Calu3 (cell line): ENCODE data around the gene CREBBP. TPM values are rescaled to one million over a fixed set of nuclear protein-coding genes. Genes with fewer than 3 reads are reported as not detected.

Source experiments
- BruUV-seq: library from RNA; stranded (reverse); fragments of 400-500 nt; replicated peaks from 2 replicates; lab custom pipeline; 2021; lab: Mats Ljungman, UMichigan
- CTCF ChIA-PET: fragments of 300-600 bp; sonication (Branson Sonifier 250); formaldehyde crosslinking; loops from one replicate; lab custom pipeline; 2022; ENCODE audit warnings: antibody characterized with exemption; lab: Charles Lee
- DNase-seq: peaks from one replicate; pipeline ENCODE4 v3.0.0; 2022
- H3K27ac Mint-ChIP-seq: one replicate; pipeline ENCODE4 v1.8.0; 2022; ENCODE audit warnings: mixed read lengths; ENCODE audit not compliant: unreplicated experiment
- H3K27me3 Mint-ChIP-seq: one replicate; pipeline ENCODE4 v1.8.0; 2022; ENCODE audit warnings: mixed read lengths; ENCODE audit not compliant: unreplicated experiment
- H3K36me3 Mint-ChIP-seq: one replicate; pipeline ENCODE4 v1.8.0; 2022; ENCODE audit warnings: mild to moderate bottlenecking, moderate library complexity, mixed read lengths; ENCODE audit not compliant: insufficient read depth, unreplicated experiment
- H3K4me1 Mint-ChIP-seq: one replicate; pipeline ENCODE4 v1.8.0; 2022; ENCODE audit warnings: mild to moderate bottlenecking, low read depth, mixed read lengths; ENCODE audit not compliant: unreplicated experiment
- H3K4me3 Mint-ChIP-seq: one replicate; pipeline ENCODE4 v1.8.0; 2022; ENCODE audit warnings: mild to moderate bottlenecking, low read depth, moderate library complexity, mixed read lengths; ENCODE audit not compliant: unreplicated experiment
- H3K9me3 Mint-ChIP-seq: one replicate; pipeline ENCODE4 v1.8.0; 2022; ENCODE audit warnings: low read depth, mixed read lengths; ENCODE audit not compliant: unreplicated experiment
- CTCF ChIP-seq: fragments of 200-600 bp; IDR thresholded peaks from one replicate; pipeline ENCODE4 v1.8.0; 2022; ENCODE audit warnings: antibody characterized with exemption; ENCODE audit not compliant: unreplicated experiment
- intact Hi-C: fragments of 100-400 bp; cut with micrococcal nuclease; formaldehyde crosslinking; loops from one replicate; pipeline ENCODE4 v1.10.0; 2022; ENCODE audit not compliant: unreplicated experiment
- total RNA-seq: library from RNA; stranded (reverse); gene quantifications from 2 replicates; pipeline ENCODE4 v1.2.3, GENCODE V29; 2022

The CREBBP gene
- total RNA-seq, 1 experiment from 2014 or later: 91.0 TPM

- no peak for TF ChIP-seq CTCF
- CTCF ChIA-PET: interaction anchor here (0.5 kb wide), 1 partner anchor 89 kb away, joined by 3 read pairs; no protein-coding TSS in a partner anchor
- Mint-ChIP-seq H3K4me1 (peaks cover 11% of the 10 kb centered on the region), H3K27ac (no peak overlapping the region), H3K27me3 (no peaks in the 10 kb centered on the region), H3K9me3 (no peaks in the 10 kb centered on the region), H3K4me3 (no peak overlapping the region), H3K36me3 (peaks cover 51% of the 10 kb centered on the region)
- DNase-seq: no peak
- BruUV-seq: no TSS peak
- intact Hi-C loops: loop anchor here (5.0 to 10.0 kb wide), 2 partner anchors 65 to 188 kb away; no protein-coding TSS in a partner anchor
Measured at GRCh38 chr16:3689731-3690130, 190.8 kb downstream of the CREBBP start.

GRCh38 chr16:3687792-3688191, 192.7 kb downstream of the CREBBP start:
- H3K27me3 Mint-ChIP-seq: no peaks in the 10 kb centered on the region
- BruUV-seq: no TSS peak
- H3K27ac Mint-ChIP-seq: no peak overlapping the region
- peaks cover 9% of the 10 kb centered on the region for H3K4me1 Mint-ChIP-seq
- H3K9me3 Mint-ChIP-seq: no peaks in the 10 kb centered on the region
- no peak overlapping the region for H3K4me3 Mint-ChIP-seq
- no peak for DNase-seq
- no peak for TF ChIP-seq CTCF
- CTCF ChIA-PET: interaction anchor here (0.6 kb wide), 1 partner anchor 328 kb away, joined by 3 read pairs; no protein-coding TSS in a partner anchor
- intact Hi-C loops: no loop called here
- H3K36me3 Mint-ChIP-seq: peaks cover 58% of the 10 kb centered on the region

GRCh38 chr16:3687021-3687420, 193.5 kb downstream of the CREBBP start:
- no peak overlapping the region for H3K4me3 Mint-ChIP-seq
- no TSS peak for BruUV-seq
- CTCF ChIA-PET: interaction anchor here (0.6 kb wide), 1 partner anchor 327 kb away, joined by 3 read pairs; no protein-coding TSS in a partner anchor
- intact Hi-C loops: no loop called here
- no peaks in the 10 kb centered on the region for H3K9me3 Mint-ChIP-seq
- no peak overlapping the region for H3K27ac Mint-ChIP-seq
- peaks cover 64% of the 10 kb centered on the region for H3K36me3 Mint-ChIP-seq
- peaks cover 9% of the 10 kb centered on the region for H3K4me1 Mint-ChIP-seq
- no peaks in the 10 kb centered on the region for H3K27me3 Mint-ChIP-seq
- TF ChIP-seq CTCF: no peak
- DNase-seq: no peak

- H3K4me3 Mint-ChIP-seq: no peak overlapping the region
- BruUV-seq: no TSS peak
- peaks cover 56% of the 10 kb centered on the region for H3K36me3 Mint-ChIP-seq
- DNase-seq: no peak
- H3K4me1 Mint-ChIP-seq: no peaks in the 10 kb centered on the region
- CTCF ChIA-PET: no interaction called here
- no peaks in the 10 kb centered on the region for H3K27me3 Mint-ChIP-seq
- H3K9me3 Mint-ChIP-seq: no peaks in the 10 kb centered on the region
- TF ChIP-seq CTCF: no peak
- H3K27ac Mint-ChIP-seq: no peak overlapping the region
- intact Hi-C loops: no loop called here
Measured at GRCh38 chr16:3681206-3681605, 199.3 kb downstream of the CREBBP start.
